NOMO-1 treated with DMSO at 0.1 percent for 48 hours (cell line): ENCODE measurements around the gene SYT1.
"Not testable (repeated sequence)": the region's sequence is repeated elsewhere in the genome, so short reads cannot be mapped to it uniquely, and the experiment has no call there.

Experiments used
- DNase-seq: peaks from one replicate; lab custom pipeline; 2025; ENCODE audit not compliant: unreplicated experiment; lab: John Stamatoyannopoulos, UW

Gene SYT1

GRCh38 chr12:79200176-79200575 is 335.6 kb downstream of the SYT1 start:
- DNase-seq: no peak

- no peak for DNase-seq
These were observed 338.6 kb downstream of the SYT1 start for GRCh38 chr12:79203058-79203647.

GRCh38 chr12:79206871-79207270 is 342.3 kb downstream of the SYT1 start:
- DNase-seq: no peak

- DNase-seq: not testable (repeated sequence)
These were observed 345.8 kb downstream of the SYT1 start for GRCh38 chr12:79210403-79210802.

- no peak for DNase-seq
These were observed 352.7 kb downstream of the SYT1 start for GRCh38 chr12:79217306-79217705.

- DNase-seq: no peak
These were observed 358.6 kb downstream of the SYT1 start for GRCh38 chr12:79223210-79223609.

- no peak for DNase-seq
These were observed 359.2 kb downstream of the SYT1 start for GRCh38 chr12:79223761-79224160.

- DNase-seq: no peak
These were observed 362.5 kb downstream of the SYT1 start for GRCh38 chr12:79227091-79227490.

- DNase-seq: no peak
These were observed 363.1 kb downstream of the SYT1 start for GRCh38 chr12:79227646-79228045.

GRCh38 chr12:79233341-79233781 is 368.8 kb downstream of the SYT1 start:
- DNase-seq: no peak

- DNase-seq: no peak
These were observed 372.3 kb downstream of the SYT1 start for GRCh38 chr12:79236920-79237319.

- no peak for DNase-seq
These were observed 373.7 kb downstream of the SYT1 start for GRCh38 chr12:79238246-79238645.

- no peak for DNase-seq
These were observed 382.9 kb downstream of the SYT1 start for GRCh38 chr12:79247494-79247893.

- no peak for DNase-seq
These were observed 385.6 kb downstream of the SYT1 start for GRCh38 chr12:79250186-79250585.

- no peak for DNase-seq
These were observed 386.6 kb downstream of the SYT1 start for GRCh38 chr12:79250960-79251755.

- DNase-seq: no peak
These were observed 387.9 kb downstream of the SYT1 start for GRCh38 chr12:79252358-79253075.

GRCh38 chr12:79255288-79255687 is 390.7 kb downstream of the SYT1 start:
- no peak for DNase-seq

- DNase-seq: no peak
These were observed 396.3 kb downstream of the SYT1 start for GRCh38 chr12:79260923-79261322.

GRCh38 chr12:79262938-79263337 is 398.4 kb downstream of the SYT1 start:
- no peak for DNase-seq

- no peak for DNase-seq
These were observed 402.0 kb downstream of the SYT1 start for GRCh38 chr12:79266343-79267144.

GRCh38 chr12:79267580-79267979 is 403.0 kb downstream of the SYT1 start:
- no peak for DNase-seq
